Keratinocyte (primary cell): Measurements from ENCODE around the gene TNFSF11. TPM values are rescaled to one million over a fixed set of nuclear protein-coding genes. Genes with fewer than 3 reads are reported as not detected.

Source experiments
- DNase-seq: peaks from one replicate; pipeline ENCODE4 v3.0.0-alpha.2; 2011; ENCODE audit warnings: low read depth, missing footprints, low spot score
- FAIRE-seq: peaks from 2 replicates; lab custom pipeline; 2011; peaks lifted over from hg19 to GRCh38; lab: Jason Lieb, UNC
- H2AFZ ChIP-seq: 2 replicates; pipeline ENCODE4 v1.6.0; 2012; ENCODE audit warnings: low read length, control low read depth, inconsistent platforms; ENCODE audit not compliant: control insufficient read depth
- H3K27ac ChIP-seq: 2 replicates; pipeline ENCODE4 v1.5.1; 2011; ENCODE audit warnings: low read length; ENCODE audit not compliant: control insufficient read depth, insufficient read depth
- H3K27me3 ChIP-seq: 3 replicates; pipeline ENCODE4 v1.6.0; 2011; ENCODE audit warnings: low read length; ENCODE audit not compliant: control insufficient read depth, insufficient read depth; ENCODE audit errors: extremely low read depth
- H3K36me3 ChIP-seq, 2 experiments: 2 replicates in 1 of 2; 3 replicates in 1 of 2; pipeline ENCODE4 v1.5.1; 2011; ENCODE audit warnings: low read length in 2 of 2, mild to moderate bottlenecking in 1 of 2; ENCODE audit not compliant: control insufficient read depth in 2 of 2, insufficient read depth in 2 of 2; ENCODE audit errors: extremely low read depth in 1 of 2
- H3K4me1 ChIP-seq: 3 replicates; pipeline ENCODE4 v1.5.1; 2011; ENCODE audit warnings: low read length; ENCODE audit not compliant: control insufficient read depth, insufficient read depth; ENCODE audit errors: extremely low read depth
- H3K4me2 ChIP-seq: 3 replicates; pipeline ENCODE4 v1.6.0; 2011; ENCODE audit warnings: low read depth, low read length; ENCODE audit not compliant: control insufficient read depth, insufficient read depth; ENCODE audit errors: extremely low read depth
- H3K4me3 ChIP-seq, 3 experiments: fragments of 200-600 bp in 1 of 3; sonication (generic) in 1 of 3; 2 replicates in 2 of 3; 3 replicates in 1 of 3; pipeline ENCODE4 v1.5.1; 2011 to 2016; ENCODE audit warnings: low read length in 3 of 3, mild to moderate bottlenecking in 3 of 3, control low read depth in 2 of 3, inconsistent platforms in 1 of 3, low read depth in 1 of 3, mixed read lengths in 1 of 3, mixed run types in 1 of 3, moderate library complexity in 1 of 3; ENCODE audit not compliant: control insufficient read depth in 2 of 3, insufficient read depth in 2 of 3; ENCODE audit errors: extremely low read depth in 1 of 3
- H3K79me2 ChIP-seq: 2 replicates; pipeline ENCODE4 v1.6.0; 2012; ENCODE audit warnings: low read length; ENCODE audit not compliant: control insufficient read depth, insufficient read depth
- H3K9ac ChIP-seq: 3 replicates; pipeline ENCODE4 v1.6.0; 2011; ENCODE audit warnings: low read length; ENCODE audit not compliant: control insufficient read depth, insufficient read depth; ENCODE audit errors: extremely low read depth
- H3K9me1 ChIP-seq: 3 replicates; pipeline ENCODE4 v1.6.0; 2011; ENCODE audit warnings: low read length; ENCODE audit not compliant: control insufficient read depth, insufficient read depth; ENCODE audit errors: extremely low read depth
- H3K9me3 ChIP-seq: 2 replicates; pipeline ENCODE4 v1.5.1; 2012; ENCODE audit warnings: low read depth, low read length; ENCODE audit not compliant: control insufficient read depth
- H4K20me1 ChIP-seq: 3 replicates; pipeline ENCODE4 v1.6.0; 2011; ENCODE audit warnings: low read length; ENCODE audit not compliant: control insufficient read depth, insufficient read depth; ENCODE audit errors: extremely low read depth
- EZH2 ChIP-seq: IDR thresholded peaks from one replicate; pipeline ENCODE4 v1.6.1; 2012; ENCODE audit warnings: inconsistent platforms, mild to moderate bottlenecking, low read length, moderate library complexity
- dilution Hi-C: fragments of 300-500 bp; cut with MboI; formaldehyde crosslinking; loops from one replicate; pipeline ENCODE4 v1.7.0; 2020; ENCODE audit warnings: low sequenced_read_pairs; ENCODE audit not compliant: extremely low pct_ligation_motif_present
- polyA plus RNA-seq, 5 experiments: library from polyadenylated mRNA; depleted of rRNA in 3 of 5; stranded (reverse) in 3 of 5; stranded (forward) in 1 of 5; unstranded in 1 of 5; fragments of >200 nt; gene quantifications; 1 replicate in 1 of 5; 2 replicates in 3 of 5; 3 replicates in 1 of 5; pipeline versions ENCODE4 v1.2.1 to v1.2.3, GENCODE V29; 2011 to 2012; ENCODE audit warnings: missing spikeins in 2 of 5, low read depth in 1 of 5, low replicate concordance in 1 of 5
- TF ChIP-seq, protein P1 (sequence below), 3 experiments: IDR thresholded peaks in 1 of 3; conservative IDR thresholded peaks in 1 of 3; optimal IDR thresholded peaks in 1 of 3; 2 replicates in 2 of 3; 3 replicates in 1 of 3; pipeline versions ENCODE3 to v1.5.1; 2011; ENCODE audit warnings: low read length in 3 of 3, mild to moderate bottlenecking in 3 of 3, moderate library complexity in 2 of 3, control low read depth in 1 of 3, inconsistent platforms in 1 of 3; ENCODE audit not compliant: insufficient read depth in 2 of 3; ENCODE audit errors: extremely low read depth in 1 of 3

Gene TNFSF11
- polyA plus RNA-seq, 1 donor (not counting 4 experiments of a cell fraction or from before 2014, with no cell fraction given) = not detected

- Histone ChIP-seq H3K4me1 (no peaks in the 10 kb centered on the region), H3K36me3 (no peaks in the 10 kb centered on the region), H3K4me3 (no peak overlapping the region), H3K4me2 (no peak overlapping the region), H3K9me3 (no peaks in the 10 kb centered on the region), H3K79me2 (no peaks in the 10 kb centered on the region), H4K20me1 (no peaks in the 10 kb centered on the region), H2AFZ (no peak overlapping the region), H3K9ac (no peak overlapping the region), H3K27me3 (peaks cover 2% of the 10 kb centered on the region), H3K9me1 (no peaks in the 10 kb centered on the region), H3K27ac (no peak overlapping the region)
- dilution Hi-C loops = no loop called here
- no peak for DNase-seq
- TF ChIP-seq EZH2 = no peak
- TF ChIP-seq, protein P1, sequence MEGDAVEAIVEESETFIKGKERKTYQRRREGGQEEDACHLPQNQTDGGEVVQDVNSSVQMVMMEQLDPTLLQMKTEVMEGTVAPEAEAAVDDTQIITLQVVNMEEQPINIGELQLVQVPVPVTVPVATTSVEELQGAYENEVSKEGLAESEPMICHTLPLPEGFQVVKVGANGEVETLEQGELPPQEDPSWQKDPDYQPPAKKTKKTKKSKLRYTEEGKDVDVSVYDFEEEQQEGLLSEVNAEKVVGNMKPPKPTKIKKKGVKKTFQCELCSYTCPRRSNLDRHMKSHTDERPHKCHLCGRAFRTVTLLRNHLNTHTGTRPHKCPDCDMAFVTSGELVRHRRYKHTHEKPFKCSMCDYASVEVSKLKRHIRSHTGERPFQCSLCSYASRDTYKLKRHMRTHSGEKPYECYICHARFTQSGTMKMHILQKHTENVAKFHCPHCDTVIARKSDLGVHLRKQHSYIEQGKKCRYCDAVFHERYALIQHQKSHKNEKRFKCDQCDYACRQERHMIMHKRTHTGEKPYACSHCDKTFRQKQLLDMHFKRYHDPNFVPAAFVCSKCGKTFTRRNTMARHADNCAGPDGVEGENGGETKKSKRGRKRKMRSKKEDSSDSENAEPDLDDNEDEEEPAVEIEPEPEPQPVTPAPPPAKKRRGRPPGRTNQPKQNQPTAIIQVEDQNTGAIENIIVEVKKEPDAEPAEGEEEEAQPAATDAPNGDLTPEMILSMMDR (optimal IDR thresholded peaks at IDR 0.05 in 1 of 3, IDR thresholded peaks at IDR 0.05 in 1 of 3, conservative IDR thresholded peaks at IDR 0.05 in 1 of 3; ENCODE audit: extremely low read depth in 1 of 3, insufficient read depth in 2 of 3, low read length in 3 of 3) = no peak
- no peak for FAIRE-seq
These were observed 30.6 kb upstream of the TNFSF11 start for GRCh38 chr13:42543215-42543797.

- H3K4me2 ChIP-seq = no peak overlapping the region
- H3K9me1 ChIP-seq = no peaks in the 10 kb centered on the region
- no peak for TF ChIP-seq EZH2
- TF ChIP-seq, protein P1 (optimal IDR thresholded peaks at IDR 0.05 in 1 of 3, IDR thresholded peaks at IDR 0.05 in 1 of 3, conservative IDR thresholded peaks at IDR 0.05 in 1 of 3; ENCODE audit: extremely low read depth in 1 of 3, insufficient read depth in 2 of 3, low read length in 3 of 3) = no peak
- H4K20me1 ChIP-seq = no peaks in the 10 kb centered on the region
- no peak for DNase-seq
- H3K79me2 ChIP-seq = no peaks in the 10 kb centered on the region
- H3K4me1 ChIP-seq = no peaks in the 10 kb centered on the region
- no peak overlapping the region for H3K4me3 ChIP-seq
- H3K9me3 ChIP-seq = no peaks in the 10 kb centered on the region
- dilution Hi-C loops = no loop called here
- H2AFZ ChIP-seq = no peak overlapping the region
- FAIRE-seq = no peak
- no peak overlapping the region for H3K27ac ChIP-seq
- no peak overlapping the region for H3K9ac ChIP-seq
- peaks cover 2% of the 10 kb centered on the region for H3K27me3 ChIP-seq
- H3K36me3 ChIP-seq = no peaks in the 10 kb centered on the region
These were observed 29.6 kb upstream of the TNFSF11 start for GRCh38 chr13:42544246-42544926.
